OCI-LY1 (cell line): ENCODE measurements around the gene MKNK1.

Experiments used
- H2AFZ ChIP-seq: fragments of 200-600 bp; sonication (generic), shearing (Covaris generic); 2 replicates; pipeline ENCODE4 v1.6.0; 2014; ENCODE audit warnings: antibody characterized with exemption, mild to moderate bottlenecking, low read length
- H3F3A ChIP-seq: fragments of 200-600 bp; sonication (generic), shearing (Covaris generic); 2 replicates; pipeline ENCODE4 v1.6.0; 2014; ENCODE audit warnings: mild to moderate bottlenecking, antibody characterized with exemption, low read length, moderate library complexity; ENCODE audit not compliant: insufficient read depth
- H3K27ac ChIP-seq: fragments of 200-600 bp; sonication (generic); 2 replicates; pipeline ENCODE4 v1.5.1; 2014; ENCODE audit warnings: low read length, mixed run types, mild to moderate bottlenecking, low read depth; ENCODE audit not compliant: poor library complexity, severe bottlenecking
- H3K27me3 ChIP-seq: fragments of 200-600 bp; sonication (generic); 2 replicates; pipeline ENCODE4 v1.6.0; 2014; ENCODE audit warnings: antibody characterized with exemption, mild to moderate bottlenecking, low read length, moderate library complexity; ENCODE audit not compliant: insufficient read depth
- H3K36me3 ChIP-seq: fragments of 200-600 bp; sonication (generic); 2 replicates; pipeline ENCODE4 v1.6.1; 2014; ENCODE audit warnings: mild to moderate bottlenecking, antibody characterized with exemption, low read length, moderate library complexity, mixed read lengths; ENCODE audit not compliant: insufficient read depth
- H3K4me1 ChIP-seq: fragments of 200-600 bp; sonication (generic); 2 replicates; pipeline ENCODE4 v1.5.1; 2014; ENCODE audit warnings: mild to moderate bottlenecking, low read length, moderate library complexity; ENCODE audit not compliant: insufficient read depth, severe bottlenecking
- H3K4me2 ChIP-seq: fragments of 200-600 bp; sonication (generic), shearing (Covaris generic); 2 replicates; pipeline ENCODE4 v1.6.1; 2014; ENCODE audit warnings: low read length
- H3K4me3 ChIP-seq: fragments of 200-600 bp; sonication (generic); 2 replicates; pipeline ENCODE4 v1.5.1; 2014; ENCODE audit warnings: low read length, low read depth, mild to moderate bottlenecking, mixed read lengths; ENCODE audit not compliant: poor library complexity, severe bottlenecking
- H3K79me2 ChIP-seq: fragments of 200-600 bp; shearing (Covaris generic); 2 replicates; pipeline ENCODE4 v1.6.1; 2016; ENCODE audit warnings: mixed run types, low read length, mixed read lengths; ENCODE audit not compliant: insufficient read depth
- H3K9ac ChIP-seq: fragments of 200-600 bp; sonication (generic), shearing (Covaris generic); 2 replicates; pipeline ENCODE4 v1.6.1; 2014; ENCODE audit warnings: mild to moderate bottlenecking, low read length, mixed read lengths
- H3K9me2 ChIP-seq: fragments of 200-600 bp; sonication (generic), shearing (Covaris generic); 2 replicates; pipeline ENCODE4 v1.6.1; 2014; ENCODE audit warnings: low read depth, mild to moderate bottlenecking, low read length, mixed read lengths
- H3K9me3 ChIP-seq: fragments of 200-600 bp; shearing (Covaris generic); 2 replicates; pipeline ENCODE4 v1.6.1; 2014; ENCODE audit warnings: low read length, mixed read lengths
- H4K20me1 ChIP-seq: fragments of 200-600 bp; sonication (generic), shearing (Covaris generic); 2 replicates; pipeline ENCODE4 v1.6.0; 2016; ENCODE audit warnings: mild to moderate bottlenecking, low read length; ENCODE audit not compliant: insufficient read depth
- CTCF ChIP-seq: fragments of 200-600 bp; sonication (generic), shearing (Covaris generic); IDR thresholded peaks from 2 replicates; pipeline ENCODE4 v1.5.1; 2017; ENCODE audit warnings: mild to moderate bottlenecking, antibody characterized with exemption, low read length, moderate library complexity, mixed read lengths
- EZH2 ChIP-seq: fragments of 200-600 bp; sonication (generic), shearing (Covaris generic); IDR thresholded peaks from 2 replicates; pipeline ENCODE4 v1.8.0; 2017; ENCODE audit warnings: borderline replicate concordance, mixed run types, mild to moderate bottlenecking, antibody characterized with exemption, low read length, moderate library complexity, mixed read lengths

The MKNK1 gene

DNA sequence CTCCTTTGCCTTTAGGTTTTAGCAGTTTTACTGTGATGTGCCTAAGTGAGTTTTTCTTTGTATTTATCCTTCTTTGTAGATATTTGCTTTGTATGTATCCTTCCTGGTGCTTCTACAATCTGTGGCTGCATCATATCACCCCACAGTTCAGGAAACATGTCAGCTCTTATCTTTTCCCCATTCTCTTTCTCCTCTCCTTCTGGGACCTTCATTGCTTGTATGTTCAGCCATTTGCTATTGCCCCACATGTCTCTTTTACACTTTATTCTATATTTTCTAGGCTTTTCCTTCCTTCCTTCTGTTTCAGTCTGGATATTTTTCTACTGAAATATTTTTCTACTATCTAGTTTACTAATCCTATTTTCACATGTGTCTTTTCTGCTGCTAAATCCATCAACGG lies 67.5 kb downstream of the MKNK1 start:
- Histone ChIP-seq H3F3A (no peaks in the 10 kb centered on the region), H3K9ac (no peak overlapping the region), H3K9me2 (no peaks in the 10 kb centered on the region), H3K27ac (no peak overlapping the region), H3K4me1 (no peaks in the 10 kb centered on the region), H3K27me3 (peaks cover 7% of the 10 kb centered on the region; the same call in 1 of the 2 replicates), H3K4me2 (no peak overlapping the region), H3K4me3 (no peak overlapping the region), H3K36me3 (no peaks in the 10 kb centered on the region; the same call in 1 of the 2 replicates), H3K79me2 (no peaks in the 10 kb centered on the region), H3K9me3 (no peaks in the 10 kb centered on the region), H2AFZ (no peak overlapping the region), H4K20me1 (no peaks in the 10 kb centered on the region)
- TF ChIP-seq EZH2 = no peak
- no peak for TF ChIP-seq CTCF

DNA sequence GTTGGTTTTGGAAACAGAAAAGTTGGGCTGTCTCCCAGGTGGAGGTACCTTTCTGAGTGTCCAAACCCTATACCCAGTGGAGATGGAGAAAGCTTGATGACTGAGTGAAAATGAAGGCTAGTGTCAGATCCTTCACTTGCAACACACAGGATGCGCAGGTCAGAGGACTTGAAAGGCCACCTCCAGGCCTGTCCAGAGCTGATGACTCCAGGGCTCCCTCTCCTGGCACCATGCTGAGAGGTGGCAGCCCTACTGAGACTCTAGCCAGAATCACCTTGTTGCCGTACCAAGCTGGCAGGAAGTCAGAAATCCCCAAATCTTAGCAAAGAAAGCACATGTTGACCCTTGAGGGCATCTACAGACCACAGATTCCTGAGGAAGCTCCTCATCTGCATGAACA lies 69.0 kb downstream of the MKNK1 start:
- peaks cover 7% of the 10 kb centered on the region; the same call in 1 of the 2 replicates for H3K27me3 ChIP-seq
- H3K79me2 ChIP-seq = no peaks in the 10 kb centered on the region
- H3K4me2 ChIP-seq = no peak overlapping the region
- H3K9ac ChIP-seq = no peak overlapping the region
- H4K20me1 ChIP-seq = no peaks in the 10 kb centered on the region
- no peaks in the 10 kb centered on the region; the same call in 1 of the 2 replicates for H3K36me3 ChIP-seq
- H3K9me3 ChIP-seq = no peaks in the 10 kb centered on the region
- no peaks in the 10 kb centered on the region for H3F3A ChIP-seq
- no peaks in the 10 kb centered on the region for H3K9me2 ChIP-seq
- TF ChIP-seq CTCF (peak; percentile 56), EZH2 (no peak)
- H3K4me3 ChIP-seq = no peak overlapping the region
- no peak overlapping the region for H3K27ac ChIP-seq
- H2AFZ ChIP-seq = no peak overlapping the region
- H3K4me1 ChIP-seq = no peaks in the 10 kb centered on the region

GRCh38 chr1:46533179-46533864 lies 70.7 kb downstream of the MKNK1 start:
- no peak for TF ChIP-seq EZH2
- TF ChIP-seq CTCF = no peak
- no peak overlapping the region for H3K4me2 ChIP-seq
- no peak overlapping the region for H3K4me3 ChIP-seq
- H3K4me1 ChIP-seq = no peaks in the 10 kb centered on the region
- H3K27ac ChIP-seq = no peak overlapping the region
- H3K36me3 ChIP-seq = no peaks in the 10 kb centered on the region; the same call in 1 of the 2 replicates
- peaks cover 7% of the 10 kb centered on the region; the same call in 1 of the 2 replicates for H3K27me3 ChIP-seq
- no peaks in the 10 kb centered on the region for H3K9me3 ChIP-seq
- H4K20me1 ChIP-seq = no peaks in the 10 kb centered on the region
- H3F3A ChIP-seq = no peaks in the 10 kb centered on the region
- H3K9ac ChIP-seq = no peak overlapping the region
- no peak overlapping the region for H2AFZ ChIP-seq
- no peaks in the 10 kb centered on the region for H3K79me2 ChIP-seq
- no peaks in the 10 kb centered on the region for H3K9me2 ChIP-seq
